Immature natural killer cell (primary cell): ENCODE measurements around the gene NPLOC4. TPM values are rescaled to one million over a fixed set of nuclear protein-coding genes. Genes with fewer than 3 reads are reported as not detected.
"Not testable (repeated sequence)": the region's sequence is repeated elsewhere in the genome, so short reads cannot be mapped to it uniquely, and the experiment has no call there.

Experiments used
- DNase-seq, 3 donors: peaks; one replicate each; pipeline ENCODE4 v3.0.0; 2022; ENCODE audit warnings: mixed read lengths in 1 of 3
- H3K27ac Mint-ChIP-seq, 6 donors: one replicate each; pipeline ENCODE4 v1.8.0; 2020; ENCODE audit warnings: mixed read lengths in 6 of 6, mild to moderate bottlenecking in 5 of 6, inconsistent platforms in 4 of 6, moderate library complexity in 3 of 6
- H3K27me3 Mint-ChIP-seq, 3 donors: one replicate each; pipeline ENCODE4 v1.8.0; 2020 to 2021; ENCODE audit warnings: low read depth in 3 of 3, mild to moderate bottlenecking in 3 of 3, mixed read lengths in 3 of 3, moderate library complexity in 3 of 3, inconsistent platforms in 1 of 3
- H3K36me3 Mint-ChIP-seq, 3 donors: one replicate each; pipeline ENCODE4 v1.8.0; 2020; ENCODE audit warnings: mixed read lengths in 3 of 3, inconsistent platforms in 2 of 3, mild to moderate bottlenecking in 2 of 3
- H3K4me1 Mint-ChIP-seq, 2 donors: one replicate each; pipeline ENCODE4 v1.8.0; 2020; ENCODE audit warnings: inconsistent platforms in 2 of 2, mild to moderate bottlenecking in 2 of 2, mixed read lengths in 2 of 2, moderate library complexity in 1 of 2
- H3K4me3 Mint-ChIP-seq, 5 donors: one replicate each; pipeline ENCODE4 v1.8.0; 2020; ENCODE audit warnings: mild to moderate bottlenecking in 5 of 5, mixed read lengths in 5 of 5, inconsistent platforms in 3 of 5, moderate library complexity in 3 of 5
- H3K9me3 Mint-ChIP-seq, 6 donors: one replicate each; pipeline ENCODE4 v1.8.0; 2020; ENCODE audit warnings: mild to moderate bottlenecking in 6 of 6, mixed read lengths in 6 of 6, inconsistent platforms in 4 of 6, moderate library complexity in 3 of 6
- polyA plus RNA-seq, 3 donors: library from polyadenylated mRNA; unstranded; fragments of 300-500 nt; fragmentation: Illumina TruSeq; gene quantifications; one replicate each; pipeline ENCODE4 v1.2.3, GENCODE V29; 2021

NPLOC4 gene
- 10 to 100 TPM; 51.0 to 73.9 (median 60.3) TPM for polyA plus RNA-seq

GRCh38 chr17:81636505-81637288 lies at the start of gene NPLOC4, which contains the start of gene TSPAN10:
Gene NPLOC4, minus strand, starts transcription at chr17:81637112. Its CDS starts 182 bp downstream, at chr17:81636930.
Gene TSPAN10, plus strand, starts transcription at chr17:81637196. Its CDS starts 5,217 bp downstream, at chr17:81642413.
- DNase-seq, result peak; percentile 78 to 83 (median 82)
- H3K4me3 Mint-ChIP-seq, result peak within 1 kb of the TSS; percentile 90 to 96 (median 92)
- no peaks in the 10 kb centered on the region for H3K9me3 Mint-ChIP-seq
- H3K27ac Mint-ChIP-seq, result peak within 1 kb of the TSS; percentile 78 to 96 (median 92)
- H3K4me1 Mint-ChIP-seq, result peaks cover 21 to 24% of the 10 kb centered on the region in 2 donors
- H3K36me3 Mint-ChIP-seq, result no peaks in the 10 kb centered on the region
- peaks cover 3 to 4% (median 4%) of the 10 kb centered on the region in 3 donors for H3K27me3 Mint-ChIP-seq

- Mint-ChIP-seq H3K9me3 (no peaks in the 10 kb centered on the region), H3K4me1 (peaks cover 37 to 41% of the 10 kb centered on the region in 2 donors), H3K36me3 (peaks cover 3 to 5% (median 3%) of the 10 kb centered on the region in 3 donors), H3K27ac (no peak overlapping the region), H3K27me3 (peaks cover 3 to 16% (median 5%) of the 10 kb centered on the region in 3 donors), H3K4me3 (no peak overlapping the region)
- DNase-seq, result no peak
Observed at GRCh38 chr17:81686614-81687013, 49.7 kb upstream of the NPLOC4 start.

- Mint-ChIP-seq H3K4me1 (peaks cover 37 to 42% of the 10 kb centered on the region in 2 donors), H3K4me3 (peak overlapping the region; percentile 80 to 87 (median 81)), H3K27ac (peak overlapping the region; percentile 73 to 85 (median 80)), H3K36me3 (peaks cover 3 to 5% (median 3%) of the 10 kb centered on the region in 3 donors), H3K27me3 (peaks cover 3 to 16% (median 5%) of the 10 kb centered on the region in 3 donors), H3K9me3 (no peaks in the 10 kb centered on the region)
- no peak for DNase-seq
Observed at GRCh38 chr17:81685108-81685507, 48.2 kb upstream of the NPLOC4 start.

GRCh38 chr17:81684442-81684911 lies 47.6 kb upstream of the NPLOC4 start:
- no peak for DNase-seq

GRCh38 chr17:81683584-81684441 lies 46.9 kb upstream of the NPLOC4 start, which contains the start of the genes ARL16 and HGS:
Gene ARL16, minus strand, starts transcription at chr17:81683797. Its CDS starts 44 bp downstream, at chr17:81683753.
Gene HGS, plus strand, starts transcription at chr17:81684011. Its CDS starts 56 bp downstream, at chr17:81684067.
- Mint-ChIP-seq H3K27me3 (peaks cover 3 to 11% (median 5%) of the 10 kb centered on the region in 3 donors), H3K9me3 (no peaks in the 10 kb centered on the region), H3K27ac (peak within 1 kb of the TSS; percentile 85 to 95 (median 89)), H3K36me3 (peaks cover 2 to 3% (median 3%) of the 10 kb centered on the region in 3 donors), H3K4me1 (peaks cover 37 to 39% of the 10 kb centered on the region in 2 donors), H3K4me3 (peak within 1 kb of the TSS; percentile 92 to 98 (median 95))
- peak; percentile 98 to 99 (median 99) for DNase-seq

More at GRCh38 chr17:81684442-81684911, 47.6 kb upstream of the NPLOC4 start:
- Mint-ChIP-seq H3K27ac (peak overlapping the region; percentile 73 to 85 (median 80)), H3K4me1 (peaks cover 37 to 42% of the 10 kb centered on the region in 2 donors), H3K36me3 (peaks cover 3 to 5% (median 3%) of the 10 kb centered on the region in 3 donors), H3K4me3 (peak overlapping the region; percentile 80 to 87 (median 81)), H3K27me3 (peaks cover 3 to 11% (median 5%) of the 10 kb centered on the region in 3 donors), H3K9me3 (no peaks in the 10 kb centered on the region)

- peak overlapping the region in 5 of 6 donors; percentile 59 to 85 (median 78) for H3K27ac Mint-ChIP-seq
- peaks cover 0 to 3% (median 3%) of the 10 kb centered on the region in 3 donors for H3K36me3 Mint-ChIP-seq
- H3K4me3 Mint-ChIP-seq, result peak overlapping the region; percentile 92 to 98 (median 95)
- peaks cover 36 to 37% of the 10 kb centered on the region in 2 donors for H3K4me1 Mint-ChIP-seq
- no peak for DNase-seq
- H3K9me3 Mint-ChIP-seq, result no peaks in the 10 kb centered on the region
- H3K27me3 Mint-ChIP-seq, result peaks cover 3 to 9% (median 5%) of the 10 kb centered on the region in 3 donors
Observed at GRCh38 chr17:81683208-81683583, 46.3 kb upstream of the NPLOC4 start.

- Mint-ChIP-seq H3K36me3 (peaks cover 0 to 3% (median 3%) of the 10 kb centered on the region in 3 donors), H3K4me3 (peak overlapping the region; percentile 92 to 98 (median 95)), H3K27ac (peak overlapping the region; percentile 26 to 79 (median 65)), H3K4me1 (peaks cover 36 to 37% of the 10 kb centered on the region in 2 donors), H3K9me3 (no peaks in the 10 kb centered on the region), H3K27me3 (peaks cover 3 to 9% (median 5%) of the 10 kb centered on the region in 3 donors)
- no peak for DNase-seq
Observed at GRCh38 chr17:81682565-81683207, 45.8 kb upstream of the NPLOC4 start.

GRCh38 chr17:81681672-81682071 lies 44.8 kb upstream of the NPLOC4 start:
- H3K36me3 Mint-ChIP-seq, result peaks cover 0 to 3% (median 3%) of the 10 kb centered on the region in 3 donors
- H3K4me3 Mint-ChIP-seq, result peak overlapping the region in 3 of 5 donors; percentile 2 to 40 (median 21)
- H3K4me1 Mint-ChIP-seq, result peaks cover 33 to 37% of the 10 kb centered on the region in 2 donors
- H3K27ac Mint-ChIP-seq, result peak overlapping the region in 1 of 6 donors; percentile 29
- DNase-seq, result no peak
- no peaks in the 10 kb centered on the region for H3K9me3 Mint-ChIP-seq
- H3K27me3 Mint-ChIP-seq, result peaks cover 3 to 9% (median 5%) of the 10 kb centered on the region in 3 donors

GRCh38 chr17:81680150-81680549 lies 43.2 kb upstream of the NPLOC4 start:
- Mint-ChIP-seq H3K4me1 (peaks cover 28% of the 10 kb centered on the region in 2 donors), H3K9me3 (no peaks in the 10 kb centered on the region), H3K27ac (peak overlapping the region in 1 of 6 donors; percentile 62), H3K27me3 (peaks cover 3 to 10% (median 3%) of the 10 kb centered on the region in 3 donors), H3K4me3 (no peak overlapping the region), H3K36me3 (no peaks in the 10 kb centered on the region)
- no peak for DNase-seq

GRCh38 chr17:81676906-81677305 lies 40.0 kb upstream of the NPLOC4 start:
- Mint-ChIP-seq H3K36me3 (no peaks in the 10 kb centered on the region), H3K4me3 (no peak overlapping the region), H3K27me3 (peaks cover 0 to 2% (median 0%) of the 10 kb centered on the region in 3 donors), H3K9me3 (no peaks in the 10 kb centered on the region), H3K27ac (no peak overlapping the region), H3K4me1 (peaks cover 5 to 7% of the 10 kb centered on the region in 2 donors)
- DNase-seq, result no peak

GRCh38 chr17:81675515-81676221 lies 38.8 kb upstream of the NPLOC4 start:
- H3K4me3 Mint-ChIP-seq, H3K4me1 Mint-ChIP-seq, H3K27me3 Mint-ChIP-seq, H3K36me3 Mint-ChIP-seq, H3K9me3 Mint-ChIP-seq: not testable (repeated sequence)
- H3K27ac Mint-ChIP-seq, result peak overlapping the region in 1 of 6 donors; percentile 21
- DNase-seq, result peak; percentile 36 to 39 (median 37)

GRCh38 chr17:81673561-81674258 lies 36.8 kb upstream of the NPLOC4 start:
- no peaks in the 10 kb centered on the region for H3K9me3 Mint-ChIP-seq
- DNase-seq, result no peak
- H3K36me3 Mint-ChIP-seq, result peaks cover 0 to 6% (median 0%) of the 10 kb centered on the region in 3 donors
- H3K4me3 Mint-ChIP-seq, result no peak overlapping the region
- H3K27ac Mint-ChIP-seq, result no peak overlapping the region
- peaks cover 0 to 2% (median 0%) of the 10 kb centered on the region in 3 donors for H3K27me3 Mint-ChIP-seq
- peaks cover 5 to 6% of the 10 kb centered on the region in 2 donors for H3K4me1 Mint-ChIP-seq
